ENCODE data around the gene PACRG.
A peak's percentile ranks its signal among the peaks of the same experiment; 100 is the strongest.

PACRG gene

DNA sequence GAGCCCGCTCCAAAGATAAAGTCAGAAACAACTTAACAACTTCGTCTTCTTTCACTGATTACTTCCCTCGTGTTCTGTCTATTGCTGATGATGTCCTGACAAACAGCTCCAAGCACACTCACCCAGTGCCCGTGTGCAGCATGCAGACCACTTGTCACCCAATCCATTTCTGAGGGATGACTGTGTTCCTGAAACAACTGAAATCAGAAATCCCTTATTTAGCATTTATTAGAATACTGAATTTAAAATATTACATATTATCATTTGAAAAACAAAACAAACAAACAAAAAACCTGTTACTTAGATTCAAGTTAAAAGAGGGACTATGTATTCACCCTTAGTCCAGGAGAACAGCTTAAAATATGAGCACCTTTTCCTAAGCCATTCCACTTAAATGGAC is 463.0 kb downstream of the PACRG start:
- Histone ChIP-seq H3K27me3 (no peaks in the 10 kb centered on the region), H3K4me2 (peak overlapping the region; percentile 71; the same call in 1 of the 2 replicates)
- TF ChIP-seq Cebpa-rat (IDR thresholded peaks at IDR 0.05) = no peak

DNA sequence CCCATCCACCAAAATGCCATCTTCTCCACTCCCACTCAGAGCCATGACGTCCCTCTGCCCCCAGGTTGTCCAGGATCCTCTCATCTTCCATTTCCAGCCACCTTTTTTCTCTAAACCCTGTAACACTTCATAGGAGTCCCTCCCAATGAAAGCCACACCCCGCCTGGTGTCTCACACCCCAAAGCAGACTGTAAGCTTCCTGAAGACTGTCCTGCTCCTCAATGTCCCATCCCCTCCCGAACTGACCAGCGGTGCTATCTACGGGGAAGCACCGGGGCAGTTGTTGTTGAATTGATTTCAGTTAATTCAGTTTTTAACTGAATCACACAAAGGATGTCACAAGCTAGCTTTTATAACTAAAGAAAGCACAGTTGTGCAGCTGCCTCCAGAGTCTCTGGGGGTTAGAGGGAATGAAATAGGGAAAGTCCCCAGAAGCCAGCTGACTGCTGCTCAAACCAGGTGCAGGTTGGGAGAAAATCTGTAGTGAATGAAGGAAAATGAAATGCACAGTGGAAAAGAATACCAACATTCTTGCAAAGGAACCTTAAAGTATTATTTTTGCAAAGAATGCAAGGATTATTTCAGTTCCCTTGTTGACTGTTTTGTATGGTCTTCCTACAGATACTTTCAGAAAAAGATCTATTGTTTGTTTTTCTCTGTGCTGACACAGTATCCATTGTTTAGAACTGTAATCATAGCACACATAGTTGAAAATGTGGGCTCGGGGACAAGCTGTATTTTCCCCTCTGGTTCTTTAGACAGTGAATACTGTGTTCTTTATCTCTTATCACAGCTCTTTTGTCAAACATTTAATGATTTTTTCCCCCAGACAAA is 464.1 kb downstream of the PACRG start:
- H3K4me3 ChIP-seq = peak overlapping the region; percentile 30; the same call in 1 of the 2 replicates
- peaks cover 35% of the 10 kb centered on the region for H3K4me1 ChIP-seq
- no peak for TF ChIP-seq Cebpa-rat (IDR thresholded peaks at IDR 0.05)
- no peaks in the 10 kb centered on the region for H3K36me3 ChIP-seq
- peak overlapping the region; percentile 71 for H3K4me2 ChIP-seq
- H3K9me3 ChIP-seq = peaks cover 4% of the 10 kb centered on the region; the same call in 1 of the 2 replicates
- H4K20me1 ChIP-seq = no peaks in the 10 kb centered on the region
- 0 out of 2 replicates have a peak overlapping the region, but pooled peaks have one; percentile 36 for H3K9ac ChIP-seq
- peak overlapping the region; percentile 74 for H3K27ac ChIP-seq
- H3K27me3 ChIP-seq = no peaks in the 10 kb centered on the region

More for the DNA sequence above, 463.0 kb downstream of the PACRG start:
- Histone ChIP-seq H3K9ac (no peak overlapping the region), H3K27ac (peak overlapping the region; percentile 74), H4K20me1 (no peaks in the 10 kb centered on the region), H3K4me1 (peaks cover 35% of the 10 kb centered on the region), H3K4me3 (peak overlapping the region; percentile 30; the same call in 1 of the 2 replicates), H3K36me3 (no peaks in the 10 kb centered on the region), H3K9me3 (peaks cover 4% of the 10 kb centered on the region; the same call in 1 of the 2 replicates)

DNA sequence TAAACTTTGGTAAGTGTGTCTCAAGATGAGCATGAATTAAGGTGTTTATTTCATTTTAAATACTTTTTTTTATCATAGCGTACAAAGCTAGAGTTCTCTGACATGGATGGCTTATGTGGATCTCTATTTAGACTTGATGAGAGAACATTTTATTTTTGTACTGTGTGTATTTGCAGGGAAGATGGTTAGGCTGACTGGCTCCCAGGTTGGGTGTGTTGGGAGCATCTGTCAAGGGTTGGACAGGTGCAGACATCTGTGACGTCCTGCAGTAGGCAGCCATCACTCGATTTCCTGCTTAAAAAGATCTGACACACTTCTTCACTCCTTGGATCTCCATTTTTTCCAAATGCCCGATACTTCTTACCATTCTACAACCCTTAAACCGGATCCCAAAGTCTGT is 464.8 kb downstream of the PACRG start:
- no peak overlapping the region for H3K4me3 ChIP-seq

GRCh38 chr6:163193326-163193725 is 465.6 kb downstream of the PACRG start:
- H3K27ac ChIP-seq = no peak overlapping the region
- no peaks in the 10 kb centered on the region for H3K36me3 ChIP-seq
- H3K4me1 ChIP-seq = peaks cover 35% of the 10 kb centered on the region
- H3K9ac ChIP-seq = no peak overlapping the region
- H3K27me3 ChIP-seq = no peaks in the 10 kb centered on the region
- no peak for TF ChIP-seq Cebpa-rat (IDR thresholded peaks at IDR 0.05)
- H3K9me3 ChIP-seq = peaks cover 4% of the 10 kb centered on the region; the same call in 1 of the 2 replicates
- H3K4me2 ChIP-seq = peak overlapping the region; percentile 3; the same call in 1 of the 2 replicates
- no peak overlapping the region for H3K4me3 ChIP-seq
- no peaks in the 10 kb centered on the region for H4K20me1 ChIP-seq

More for the DNA sequence above, 464.8 kb downstream of the PACRG start:
- Histone ChIP-seq H3K27me3 (no peaks in the 10 kb centered on the region), H3K4me1 (peaks cover 35% of the 10 kb centered on the region), H3K9ac (no peak overlapping the region), H3K27ac (peak overlapping the region; percentile 34; the same call in 1 of the 2 replicates), H4K20me1 (no peaks in the 10 kb centered on the region), H3K36me3 (no peaks in the 10 kb centered on the region), H3K9me3 (peaks cover 4% of the 10 kb centered on the region; the same call in 1 of the 2 replicates), H3K4me2 (peak overlapping the region; percentile 71)
- TF ChIP-seq Cebpa-rat (IDR thresholded peaks at IDR 0.05) = no peak

GRCh38 chr6:163195721-163196691 is 468.2 kb downstream of the PACRG start:
- H3K4me3 ChIP-seq = no peak overlapping the region
- H3K9ac ChIP-seq = no peak overlapping the region
- H3K4me1 ChIP-seq = peaks cover 30% of the 10 kb centered on the region
- H3K27me3 ChIP-seq = no peaks in the 10 kb centered on the region
- H4K20me1 ChIP-seq = no peaks in the 10 kb centered on the region
- no peak overlapping the region for H3K27ac ChIP-seq
- H3K36me3 ChIP-seq = no peaks in the 10 kb centered on the region
- H3K9me3 ChIP-seq = no peaks in the 10 kb centered on the region
- H3K4me2 ChIP-seq = no peak overlapping the region
- no peak for TF ChIP-seq Cebpa-rat (IDR thresholded peaks at IDR 0.05)

DNA sequence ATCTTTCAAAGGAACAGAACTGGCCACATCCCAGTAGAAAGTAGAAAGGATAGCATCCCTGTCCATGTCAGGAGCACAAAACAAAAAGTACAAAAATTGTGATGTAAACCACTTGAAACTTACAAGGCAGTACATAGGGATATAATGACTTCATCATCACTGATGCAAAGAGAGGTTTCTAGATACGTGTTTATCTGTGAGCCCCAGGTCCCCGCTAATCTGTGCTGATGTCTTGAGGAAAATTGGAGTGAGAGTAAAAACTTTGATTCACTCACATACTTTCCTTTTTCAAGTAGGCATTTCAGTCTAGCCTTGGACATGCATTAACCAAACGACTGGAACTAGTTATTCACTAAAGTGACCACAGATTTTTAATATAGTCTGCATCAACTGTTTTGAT is 470.1 kb downstream of the PACRG start:
- H3K4me1 ChIP-seq = peaks cover 12% of the 10 kb centered on the region
- no peak overlapping the region for H3K27ac ChIP-seq
- no peaks in the 10 kb centered on the region for H3K27me3 ChIP-seq
- no peak overlapping the region for H3K4me2 ChIP-seq
- no peak for TF ChIP-seq Cebpa-rat (IDR thresholded peaks at IDR 0.05)
- H3K9me3 ChIP-seq = no peaks in the 10 kb centered on the region
- H3K36me3 ChIP-seq = no peaks in the 10 kb centered on the region
- no peaks in the 10 kb centered on the region for H4K20me1 ChIP-seq
- no peak overlapping the region for H3K4me3 ChIP-seq
- no peak overlapping the region for H3K9ac ChIP-seq

GRCh38 chr6:163198396-163198795 is 470.6 kb downstream of the PACRG start:
- Histone ChIP-seq H3K9ac (no peak overlapping the region), H3K4me2 (no peak overlapping the region), H3K4me3 (no peak overlapping the region), H3K4me1 (peaks cover 6% of the 10 kb centered on the region; the same call in 1 of the 2 replicates), H3K27me3 (no peaks in the 10 kb centered on the region), H3K27ac (no peak overlapping the region), H3K9me3 (no peaks in the 10 kb centered on the region), H4K20me1 (no peaks in the 10 kb centered on the region), H3K36me3 (no peaks in the 10 kb centered on the region)
- no peak for TF ChIP-seq Cebpa-rat (IDR thresholded peaks at IDR 0.05)

DNA sequence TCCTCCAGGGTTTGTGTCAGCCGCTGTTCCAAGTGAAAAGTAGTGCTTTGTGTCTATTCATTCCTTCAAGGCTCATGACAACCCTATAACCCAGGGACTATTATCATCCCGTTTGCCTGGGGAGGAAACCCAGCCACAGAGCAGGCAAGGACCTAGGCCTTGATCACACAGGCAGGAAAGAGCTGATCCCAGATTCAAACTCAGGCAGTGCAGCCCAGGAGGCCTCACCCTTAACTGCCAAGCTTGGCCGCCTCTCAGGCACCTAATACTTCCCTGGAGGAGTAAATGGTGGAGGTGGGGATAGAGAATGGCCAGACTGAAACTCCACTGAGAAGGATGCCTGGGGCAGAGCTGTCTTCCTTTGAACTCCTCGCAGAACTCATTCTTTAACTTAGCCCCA is 471.6 kb downstream of the PACRG start:
- TF ChIP-seq Cebpa-rat (IDR thresholded peaks at IDR 0.05) = no peak
- H3K27me3 ChIP-seq = no peaks in the 10 kb centered on the region
- no peaks in the 10 kb centered on the region for H3K9me3 ChIP-seq
- H3K4me1 ChIP-seq = 0 out of 2 replicates have a peak, but pooled peaks cover under 1% of the 10 kb centered on the region
- no peak overlapping the region for H3K27ac ChIP-seq
- no peaks in the 10 kb centered on the region for H3K36me3 ChIP-seq
- H3K9ac ChIP-seq = no peak overlapping the region
- no peaks in the 10 kb centered on the region for H4K20me1 ChIP-seq
- no peak overlapping the region for H3K4me3 ChIP-seq
- H3K4me2 ChIP-seq = no peak overlapping the region

DNA sequence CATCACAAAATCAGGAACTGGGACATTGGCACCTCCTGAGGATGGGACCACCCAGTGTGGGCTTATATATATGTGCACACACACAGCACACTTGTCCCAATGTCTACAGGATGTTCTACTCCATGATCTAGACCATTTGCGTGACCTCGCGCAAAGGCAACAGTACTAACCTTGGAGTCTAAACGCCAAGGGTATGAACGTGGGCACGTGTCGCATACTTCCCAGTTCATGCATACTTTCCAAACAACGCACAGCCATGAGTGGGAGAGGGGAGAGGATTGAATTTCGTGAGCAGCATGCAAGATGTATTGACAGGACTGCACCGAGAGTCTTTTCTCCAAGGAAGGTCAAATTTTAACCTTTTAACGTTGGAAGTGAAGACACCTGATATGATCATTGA is 472.5 kb downstream of the PACRG start:
- no peaks in the 10 kb centered on the region for H4K20me1 ChIP-seq
- H3K9me3 ChIP-seq = no peaks in the 10 kb centered on the region
- no peaks in the 10 kb centered on the region for H3K36me3 ChIP-seq
- H3K27me3 ChIP-seq = no peaks in the 10 kb centered on the region
- H3K9ac ChIP-seq = no peak overlapping the region
- no peak overlapping the region for H3K4me3 ChIP-seq
- no peak overlapping the region for H3K4me2 ChIP-seq
- no peaks in the 10 kb centered on the region for H3K4me1 ChIP-seq
- no peak for TF ChIP-seq Cebpa-rat (IDR thresholded peaks at IDR 0.05)
- no peak overlapping the region for H3K27ac ChIP-seq

All from BLaER1 (cell line).